Colon (tissue), 2 donors: ENCODE data around the gene MRFAP1.
"Not testable (repeated sequence)": the region's sequence is repeated elsewhere in the genome, so short reads cannot be mapped to it uniquely, and the experiment has no call there.

ENCODE experiments used
- FAIRE-seq: peaks from 2 replicates; lab custom pipeline; 2012; peaks lifted over from hg19 to GRCh38; lab: Jason Lieb, UNC
- donor health status: control.
- donor health status: control.

The MRFAP1 gene

DNA sequence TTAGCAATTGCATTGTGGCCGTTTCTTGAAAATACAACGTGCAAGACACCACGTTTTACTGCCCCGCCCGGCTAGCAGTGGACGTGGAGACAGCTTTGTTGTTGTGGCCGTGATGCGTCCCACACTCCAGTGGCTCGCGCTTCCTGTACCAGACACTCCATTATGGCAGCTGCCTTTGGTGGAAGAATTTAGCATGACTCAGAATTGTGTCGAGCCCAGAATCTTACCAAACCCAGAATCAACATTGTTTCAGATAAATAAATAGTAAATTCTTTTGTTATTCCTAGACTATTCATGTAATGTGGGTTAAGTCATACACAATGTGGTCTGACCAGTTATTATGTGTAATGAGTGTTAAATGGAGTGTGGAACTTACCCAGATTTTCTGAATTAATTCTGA, 27.9 kb downstream of the MRFAP1 start:
- FAIRE-seq = no peak

DNA sequence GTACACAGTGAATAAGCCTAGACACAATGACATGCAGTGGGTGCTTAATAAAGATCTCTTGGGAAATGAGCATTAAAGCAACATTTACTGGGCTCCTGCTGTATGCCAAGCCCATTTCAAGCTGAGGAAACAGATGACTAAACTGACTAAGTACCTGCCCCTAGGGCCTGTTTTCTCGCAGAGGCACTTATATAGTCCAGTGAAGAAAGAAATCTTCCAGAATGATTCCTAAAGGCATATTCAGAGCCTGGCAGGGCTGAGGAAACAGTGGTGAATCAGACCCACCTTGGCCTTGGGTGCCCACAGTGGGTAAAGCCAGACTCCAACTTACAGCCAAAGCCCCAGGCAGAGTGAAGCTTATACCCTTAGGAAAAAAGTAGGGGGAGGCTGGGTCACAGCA, 31.2 kb downstream of the MRFAP1 start:
- no peak for FAIRE-seq

DNA sequence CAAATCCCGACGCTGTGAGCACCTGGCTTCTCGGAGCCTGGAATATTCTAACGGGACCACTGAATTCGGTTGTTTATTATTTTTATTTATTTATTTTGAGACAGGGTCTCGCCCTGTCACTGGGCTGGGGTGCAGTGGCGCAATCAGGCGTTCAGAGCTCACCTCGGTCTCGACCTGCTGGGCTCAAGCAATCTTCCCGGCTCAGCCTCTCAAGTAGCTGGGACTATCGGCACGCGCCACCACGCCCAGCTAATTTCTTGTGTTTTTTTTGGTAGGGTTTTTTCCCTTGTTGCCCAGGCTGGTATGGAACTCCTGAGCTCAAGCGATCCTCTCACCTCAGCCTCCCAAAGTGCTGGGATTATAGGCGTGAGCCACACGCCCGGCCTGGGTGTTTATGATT, 31.6 kb downstream of the MRFAP1 start:
- FAIRE-seq = no peak

- not testable (repeated sequence) for FAIRE-seq
These were observed 32.2 kb downstream of the MRFAP1 start for GRCh38 chr4:6672541-6673190.

- not testable (repeated sequence) for FAIRE-seq
These were observed 32.7 kb downstream of the MRFAP1 start for GRCh38 chr4:6673191-6673659.

DNA sequence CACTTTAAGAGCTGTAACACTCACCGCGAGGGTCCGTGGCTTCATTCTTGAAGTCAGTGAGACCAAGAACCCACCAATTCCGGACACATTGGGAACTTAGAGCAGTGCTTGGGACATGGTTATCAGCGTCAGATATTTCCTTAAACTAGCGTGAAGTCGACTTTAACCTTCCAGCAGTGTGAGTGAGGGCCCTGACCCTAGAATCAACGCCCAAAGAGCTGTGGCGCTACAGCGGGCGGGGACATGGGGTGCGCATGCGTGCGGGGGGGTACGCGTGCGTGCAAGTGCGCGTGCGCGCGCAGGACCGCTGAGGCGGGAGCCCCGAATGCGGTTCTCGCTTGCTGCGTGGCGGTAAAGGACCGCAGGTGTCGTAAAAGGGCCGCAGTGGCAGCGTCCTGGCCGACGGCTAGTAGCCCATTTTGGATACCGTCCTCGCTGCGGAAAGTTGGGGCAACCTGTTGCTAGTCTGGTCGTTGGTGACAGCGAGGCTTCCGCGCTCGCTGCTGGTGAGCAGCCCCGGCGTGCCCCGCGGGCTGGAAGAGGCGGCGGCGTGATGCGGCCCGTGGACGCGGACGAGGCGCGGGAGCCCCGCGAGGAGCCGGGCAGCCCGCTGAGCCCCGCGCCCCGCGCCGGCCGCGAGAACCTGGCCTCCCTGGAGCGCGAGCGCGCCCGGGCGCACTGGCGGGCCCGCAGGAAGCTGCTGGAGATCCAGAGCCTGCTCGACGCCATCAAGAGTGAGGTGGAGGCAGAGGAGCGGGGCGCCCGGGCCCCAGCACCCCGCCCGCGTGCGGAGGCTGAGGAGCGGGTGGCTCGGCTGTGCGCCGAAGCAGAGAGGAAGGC, 33.4 kb downstream of the MRFAP1 start:
- no peak for FAIRE-seq

GRCh38 chr4:6674500-6675149, 34.1 kb downstream of the MRFAP1 start:
- FAIRE-seq = no peak

- FAIRE-seq = no peak
These were observed 36.5 kb downstream of the MRFAP1 start for GRCh38 chr4:6676722-6677558.

DNA sequence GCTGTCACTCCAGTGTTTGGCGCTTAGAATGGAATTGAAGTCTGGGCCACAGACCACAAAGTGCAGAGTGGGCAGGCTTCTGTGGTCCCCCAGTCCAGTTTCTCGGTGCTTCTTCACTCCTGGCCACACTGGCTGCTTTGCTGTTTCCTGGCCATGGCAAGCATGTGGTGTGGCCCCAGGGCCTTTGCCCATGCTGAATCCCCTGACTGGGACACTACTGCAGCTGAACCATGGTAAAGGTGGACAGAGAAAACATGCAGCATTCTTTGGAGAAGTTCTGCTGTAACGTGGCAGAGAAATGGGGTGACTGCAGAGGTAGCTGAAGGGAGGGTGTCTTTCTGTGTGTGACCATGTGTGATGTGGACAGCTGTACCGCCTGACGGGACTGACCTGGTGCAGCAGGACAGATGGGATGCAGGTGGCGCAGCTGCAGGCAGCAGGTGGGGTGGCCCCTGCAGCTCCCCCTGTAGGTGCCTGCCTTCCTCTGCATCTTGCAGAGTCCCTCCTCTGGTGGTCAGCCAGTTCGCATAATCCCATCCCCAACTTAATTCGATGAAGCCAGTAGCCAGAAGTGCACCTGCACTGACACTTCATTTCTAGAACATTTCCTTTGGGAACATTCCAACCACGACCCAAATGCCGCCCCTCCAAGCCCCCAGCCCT, 40.0 kb downstream of the MRFAP1 start:
- FAIRE-seq = no peak

- FAIRE-seq = no peak
These were observed 40.7 kb downstream of the MRFAP1 start for GRCh38 chr4:6681191-6681590.

DNA sequence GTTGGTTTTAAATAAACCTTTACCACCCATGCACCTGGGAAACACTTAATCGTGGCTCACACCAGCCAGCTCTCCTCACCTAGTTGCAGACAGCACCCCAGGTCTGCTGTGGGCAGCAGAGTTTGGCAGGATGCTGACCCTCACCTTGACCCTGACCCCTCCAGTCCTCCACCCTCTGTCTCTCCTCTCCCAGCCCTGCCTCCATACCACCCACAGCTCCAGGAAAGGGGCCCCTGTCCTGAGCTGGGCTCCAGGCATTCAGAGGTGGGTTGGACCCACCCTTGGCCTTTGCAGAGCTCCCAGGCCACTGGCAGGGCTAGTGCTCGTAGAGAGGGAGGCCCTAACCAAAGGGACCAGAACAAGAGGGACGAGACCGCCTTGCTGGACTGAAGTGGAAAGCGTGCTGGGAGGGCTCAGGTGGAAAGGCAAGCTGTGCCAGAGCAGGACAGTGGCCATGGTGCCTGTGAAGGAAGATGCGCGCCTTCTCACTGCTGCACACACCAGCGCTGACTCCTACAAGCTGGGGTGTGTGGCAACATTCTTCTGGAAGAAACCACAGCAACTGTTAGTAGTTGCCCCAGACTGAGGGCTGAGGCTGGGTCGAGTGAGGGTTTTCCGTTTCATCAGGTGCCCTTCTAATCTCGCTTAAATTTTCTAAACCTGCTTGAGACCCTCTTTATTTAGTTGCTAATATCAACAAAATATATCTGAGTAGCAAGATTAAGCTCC, 42.5 kb downstream of the MRFAP1 start:
- no peak for FAIRE-seq

DNA sequence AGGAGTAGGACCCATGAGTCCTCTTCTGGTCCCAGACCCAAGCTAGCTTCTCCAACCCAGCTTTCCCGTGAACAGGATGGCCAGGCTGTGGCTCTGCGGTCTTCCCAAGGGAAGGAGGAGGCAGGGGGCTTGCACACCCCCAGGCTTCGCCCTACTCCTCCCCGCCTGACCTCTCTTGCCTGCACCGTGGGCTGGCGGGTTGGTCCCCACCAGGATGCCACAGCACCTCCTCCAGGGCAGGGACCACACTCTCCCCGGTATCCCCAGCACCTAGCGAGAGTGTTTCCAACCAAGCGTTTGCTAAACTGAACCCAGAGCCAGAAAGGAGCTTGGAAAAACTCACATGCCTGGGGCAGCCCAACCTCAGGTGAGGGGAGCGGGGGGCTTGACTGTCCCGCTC, 44.2 kb downstream of the MRFAP1 start:
- FAIRE-seq = no peak

DNA sequence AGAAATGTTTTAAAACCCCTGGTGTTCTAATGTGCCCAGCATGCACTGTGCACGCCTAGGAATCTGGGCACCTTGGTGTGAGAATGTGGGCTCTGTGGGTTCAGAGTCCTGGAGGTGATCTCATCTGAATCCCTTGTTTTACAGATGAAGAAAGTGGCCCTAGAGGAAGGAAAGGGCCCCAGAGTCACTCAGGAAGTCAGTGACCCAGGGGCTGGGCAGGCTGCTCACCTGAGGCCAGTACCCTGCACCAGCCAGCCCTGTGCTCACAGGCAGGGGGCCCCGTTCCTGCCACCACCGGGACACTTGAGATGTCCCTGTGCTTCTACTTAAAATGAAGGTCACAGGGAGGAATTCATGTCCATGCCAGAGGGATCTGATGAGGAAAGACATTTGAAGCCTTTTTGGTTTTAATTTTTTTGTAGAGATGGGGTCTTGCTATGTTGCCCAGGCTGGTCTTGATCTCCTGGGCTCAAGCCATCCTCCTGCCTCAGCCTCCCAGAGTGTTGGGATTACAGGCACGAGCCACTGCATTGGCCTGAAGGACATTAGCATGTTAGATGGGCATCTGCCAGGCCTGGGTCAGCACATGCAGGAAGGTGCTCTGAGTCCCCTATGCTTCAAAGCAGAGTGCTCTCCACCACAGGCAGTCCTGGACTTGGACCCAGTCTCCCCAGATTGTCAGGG, 45.8 kb downstream of the MRFAP1 start:
- FAIRE-seq = no peak

GRCh38 chr4:6687947-6688878, 47.7 kb downstream of the MRFAP1 start:
- FAIRE-seq = no peak

GRCh38 chr4:6688879-6689505, 48.5 kb downstream of the MRFAP1 start:
- no peak for FAIRE-seq

DNA sequence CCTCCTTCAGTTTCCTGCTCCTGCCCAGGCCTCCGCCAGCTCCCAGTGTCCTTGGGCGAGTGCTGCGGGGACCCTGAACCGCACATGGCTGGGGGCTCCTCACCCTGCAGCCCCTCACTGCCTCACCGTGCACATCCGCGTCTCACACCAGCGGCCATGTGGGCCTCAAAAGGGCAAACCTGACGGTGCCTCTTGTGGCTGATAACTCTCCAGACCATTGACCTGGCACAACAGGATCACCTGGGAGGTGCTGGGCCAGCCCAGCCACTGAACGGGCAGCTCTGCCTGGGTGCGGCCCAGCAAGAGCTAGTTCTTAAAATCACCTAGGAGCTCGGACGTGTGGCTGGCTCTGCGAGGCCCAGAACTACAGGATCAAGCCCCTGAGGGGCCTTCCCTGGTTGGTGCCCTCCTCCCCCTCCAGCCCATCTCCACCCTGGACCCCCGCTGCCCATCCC, 49.0 kb downstream of the MRFAP1 start:
- no peak for FAIRE-seq
